ENCODE measurements around the gene IRS4.

GRCh38 chrX:108763559-108763958 lies 27.2 kb upstream of the IRS4 start:
- no peak for TF ChIP-seq MAX (IDR thresholded peaks at IDR 0.05; ENCODE audit: low read depth, low read length)
- TF ChIP-seq CBX5 (IDR thresholded peaks at IDR 0.05; ENCODE audit: low read depth): no peak
- TF ChIP-seq REST (IDR thresholded peaks at IDR 0.05; ENCODE audit: low read depth, low read length): no peak
- no peak for TF ChIP-seq SRF (IDR thresholded peaks at IDR 0.05; ENCODE audit: low read depth in 2 of 2, low read length in 2 of 2)
- no peak for TF ChIP-seq YY1 (IDR thresholded peaks at IDR 0.05; ENCODE audit: low read depth, low read length)
- TF ChIP-seq ZNF217 (IDR thresholded peaks at IDR 0.05): no peak
- TF ChIP-seq SMARCA5 (IDR thresholded peaks at IDR 0.05): no peak
- TF ChIP-seq E2F4 (IDR thresholded peaks at IDR 0.05; ENCODE audit: low read depth, low read length): no peak
- TF ChIP-seq ZBTB4 (CRISPR knock-in tag; IDR thresholded peaks at IDR 0.05): no peak
- no peak for TF ChIP-seq DPF2 (IDR thresholded peaks at IDR 0.05)
- no peak for TF ChIP-seq CTCF (IDR thresholded peaks at IDR 0.05 in 2 of 3, conservative IDR thresholded peaks at IDR 0.05 in 1 of 3; ENCODE audit: control insufficient read depth in 2 of 3, extremely low read depth in 1 of 3, insufficient read depth in 1 of 3, low read depth in 3 of 3, low read length in 3 of 3)
- no peak for TF ChIP-seq POLR2A (IDR thresholded peaks at IDR 0.05; ENCODE audit: low read depth, low read length)
- TF ChIP-seq ESRRA (IDR thresholded peaks at IDR 0.05; ENCODE audit: low read length): no peak
